HCT116 (cell line): ENCODE measurements around the gene EPHA4.

Experiments
- EZH2 ChIP-seq: fragments of 200-600 bp; sonication (generic); IDR thresholded peaks from 2 replicates; pipeline ENCODE4 v1.6.1; 2017; ENCODE audit warnings: antibody characterized with exemption, mixed run types
- EZH2phosphoT487 ChIP-seq: fragments of 200-600 bp; IDR thresholded peaks from 2 replicates; pipeline ENCODE4 v1.6.1; 2018; ENCODE audit warnings: antibody characterized with exemption, borderline replicate concordance
- POLR2A ChIP-seq: IDR thresholded peaks from 2 replicates; pipeline ENCODE4 v1.7.0; 2011; ENCODE audit warnings: borderline replicate concordance; ENCODE audit not compliant: insufficient read depth, insufficient read length; ENCODE audit errors: extremely low read depth
- POLR2AphosphoS5 ChIP-seq: IDR thresholded peaks from 2 replicates; pipeline ENCODE4 v1.6.1; 2011; ENCODE audit warnings: mild to moderate bottlenecking, low read depth, low read length, moderate library complexity
- TCF7L2 ChIP-seq: IDR thresholded peaks from 2 replicates; pipeline ENCODE4 v1.7.0; 2011; ENCODE audit warnings: borderline replicate concordance, inconsistent platforms; ENCODE audit not compliant: insufficient read depth, insufficient read length; ENCODE audit errors: extremely low read depth
- YY1 ChIP-seq: IDR thresholded peaks from 2 replicates; pipeline ENCODE4 v1.6.1; 2011; ENCODE audit warnings: low read length, low read depth, moderate library complexity, mild to moderate bottlenecking; ENCODE audit not compliant: insufficient replicate concordance; ENCODE audit errors: extremely low read depth
- TF ChIP-seq, protein P1 (sequence below): IDR thresholded peaks from 2 replicates; pipeline ENCODE4 v1.6.1; 2012
- TF ChIP-seq, protein P2 (sequence below), 3 experiments: fragments of 200-600 bp in 1 of 3; sonication (generic) in 1 of 3; IDR thresholded peaks in 2 of 3; conservative IDR thresholded peaks in 1 of 3; 2 replicates each; pipeline ENCODE4 v1.5.1; 2012 to 2017; ENCODE audit warnings: low read depth in 2 of 3, low read length in 2 of 3, antibody characterized with exemption in 1 of 3, borderline replicate concordance in 1 of 3, control low read depth in 1 of 3, mild to moderate bottlenecking in 1 of 3, mixed read lengths in 1 of 3, mixed run types in 1 of 3, moderate library complexity in 1 of 3; ENCODE audit not compliant: insufficient read depth in 1 of 3
- TF ChIP-seq, protein P3 (sequence below): IDR thresholded peaks from 2 replicates; pipeline ENCODE4 v1.6.1; 2012; ENCODE audit warnings: low read depth

DNA sequence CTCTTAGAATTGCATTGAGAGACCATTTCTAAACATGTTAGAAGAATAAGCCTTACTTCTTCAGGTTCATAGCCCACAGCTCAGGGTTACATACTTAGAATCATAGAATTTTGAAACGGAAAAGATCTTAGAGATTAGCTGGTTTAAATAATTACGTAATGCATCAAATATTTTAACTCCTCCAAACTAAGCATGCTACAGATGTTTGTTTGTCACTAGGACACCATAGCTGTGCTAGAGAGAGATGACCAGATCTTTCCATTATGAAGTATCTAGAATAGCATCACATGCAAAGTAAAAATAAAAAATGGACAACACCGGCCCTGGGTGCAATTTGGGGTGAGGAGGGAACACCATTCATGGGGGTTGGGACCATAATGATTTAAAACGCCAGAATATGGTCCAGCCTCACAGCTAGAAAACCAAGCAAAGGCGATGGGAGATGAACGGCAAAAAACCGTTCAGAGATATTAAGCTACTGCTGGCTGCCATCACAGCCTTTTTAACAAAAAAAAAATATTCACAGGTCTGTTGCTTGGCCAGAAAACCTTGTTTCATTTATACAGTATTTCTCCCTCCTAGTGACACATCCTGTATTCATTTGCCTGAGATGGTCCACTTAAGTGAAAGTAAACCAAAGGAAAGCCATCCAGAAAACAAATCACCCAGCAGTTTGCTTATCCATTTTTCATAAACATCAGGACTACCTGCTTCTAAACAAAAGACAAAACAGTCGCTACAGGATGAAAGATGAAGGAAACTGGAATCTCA lies 94.2 kb downstream of the EPHA4 start:
- TF ChIP-seq TCF7L2 (no peak), POLR2A (no peak), YY1 (no peak), POLR2AphosphoS5 (no peak), EZH2phosphoT487 (no peak), EZH2 (no peak)
- TF ChIP-seq, protein P1, sequence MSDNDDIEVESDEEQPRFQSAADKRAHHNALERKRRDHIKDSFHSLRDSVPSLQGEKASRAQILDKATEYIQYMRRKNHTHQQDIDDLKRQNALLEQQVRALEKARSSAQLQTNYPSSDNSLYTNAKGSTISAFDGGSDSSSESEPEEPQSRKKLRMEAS = no peak
- TF ChIP-seq, protein P2, sequence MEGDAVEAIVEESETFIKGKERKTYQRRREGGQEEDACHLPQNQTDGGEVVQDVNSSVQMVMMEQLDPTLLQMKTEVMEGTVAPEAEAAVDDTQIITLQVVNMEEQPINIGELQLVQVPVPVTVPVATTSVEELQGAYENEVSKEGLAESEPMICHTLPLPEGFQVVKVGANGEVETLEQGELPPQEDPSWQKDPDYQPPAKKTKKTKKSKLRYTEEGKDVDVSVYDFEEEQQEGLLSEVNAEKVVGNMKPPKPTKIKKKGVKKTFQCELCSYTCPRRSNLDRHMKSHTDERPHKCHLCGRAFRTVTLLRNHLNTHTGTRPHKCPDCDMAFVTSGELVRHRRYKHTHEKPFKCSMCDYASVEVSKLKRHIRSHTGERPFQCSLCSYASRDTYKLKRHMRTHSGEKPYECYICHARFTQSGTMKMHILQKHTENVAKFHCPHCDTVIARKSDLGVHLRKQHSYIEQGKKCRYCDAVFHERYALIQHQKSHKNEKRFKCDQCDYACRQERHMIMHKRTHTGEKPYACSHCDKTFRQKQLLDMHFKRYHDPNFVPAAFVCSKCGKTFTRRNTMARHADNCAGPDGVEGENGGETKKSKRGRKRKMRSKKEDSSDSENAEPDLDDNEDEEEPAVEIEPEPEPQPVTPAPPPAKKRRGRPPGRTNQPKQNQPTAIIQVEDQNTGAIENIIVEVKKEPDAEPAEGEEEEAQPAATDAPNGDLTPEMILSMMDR (IDR thresholded peaks at IDR 0.05 in 2 of 3, conservative IDR thresholded peaks at IDR 0.05 in 1 of 3; ENCODE audit: borderline replicate concordance in 1 of 3, insufficient read depth in 1 of 3, low read depth in 2 of 3, low read length in 2 of 3) = no peak
- TF ChIP-seq, protein P3, sequence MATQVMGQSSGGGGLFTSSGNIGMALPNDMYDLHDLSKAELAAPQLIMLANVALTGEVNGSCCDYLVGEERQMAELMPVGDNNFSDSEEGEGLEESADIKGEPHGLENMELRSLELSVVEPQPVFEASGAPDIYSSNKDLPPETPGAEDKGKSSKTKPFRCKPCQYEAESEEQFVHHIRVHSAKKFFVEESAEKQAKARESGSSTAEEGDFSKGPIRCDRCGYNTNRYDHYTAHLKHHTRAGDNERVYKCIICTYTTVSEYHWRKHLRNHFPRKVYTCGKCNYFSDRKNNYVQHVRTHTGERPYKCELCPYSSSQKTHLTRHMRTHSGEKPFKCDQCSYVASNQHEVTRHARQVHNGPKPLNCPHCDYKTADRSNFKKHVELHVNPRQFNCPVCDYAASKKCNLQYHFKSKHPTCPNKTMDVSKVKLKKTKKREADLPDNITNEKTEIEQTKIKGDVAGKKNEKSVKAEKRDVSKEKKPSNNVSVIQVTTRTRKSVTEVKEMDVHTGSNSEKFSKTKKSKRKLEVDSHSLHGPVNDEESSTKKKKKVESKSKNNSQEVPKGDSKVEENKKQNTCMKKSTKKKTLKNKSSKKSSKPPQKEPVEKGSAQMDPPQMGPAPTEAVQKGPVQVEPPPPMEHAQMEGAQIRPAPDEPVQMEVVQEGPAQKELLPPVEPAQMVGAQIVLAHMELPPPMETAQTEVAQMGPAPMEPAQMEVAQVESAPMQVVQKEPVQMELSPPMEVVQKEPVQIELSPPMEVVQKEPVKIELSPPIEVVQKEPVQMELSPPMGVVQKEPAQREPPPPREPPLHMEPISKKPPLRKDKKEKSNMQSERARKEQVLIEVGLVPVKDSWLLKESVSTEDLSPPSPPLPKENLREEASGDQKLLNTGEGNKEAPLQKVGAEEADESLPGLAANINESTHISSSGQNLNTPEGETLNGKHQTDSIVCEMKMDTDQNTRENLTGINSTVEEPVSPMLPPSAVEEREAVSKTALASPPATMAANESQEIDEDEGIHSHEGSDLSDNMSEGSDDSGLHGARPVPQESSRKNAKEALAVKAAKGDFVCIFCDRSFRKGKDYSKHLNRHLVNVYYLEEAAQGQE = no peak
